Measurements from ENCODE around the gene TIMP3. TPM values are rescaled to one million over a fixed set of nuclear protein-coding genes. Genes with fewer than 3 reads are reported as not detected.

TIMP3 gene
- total and polyA plus RNA-seq, 2 donors (not counting 1 experiment from before 2014, with no cell fraction given): not detected

DNA sequence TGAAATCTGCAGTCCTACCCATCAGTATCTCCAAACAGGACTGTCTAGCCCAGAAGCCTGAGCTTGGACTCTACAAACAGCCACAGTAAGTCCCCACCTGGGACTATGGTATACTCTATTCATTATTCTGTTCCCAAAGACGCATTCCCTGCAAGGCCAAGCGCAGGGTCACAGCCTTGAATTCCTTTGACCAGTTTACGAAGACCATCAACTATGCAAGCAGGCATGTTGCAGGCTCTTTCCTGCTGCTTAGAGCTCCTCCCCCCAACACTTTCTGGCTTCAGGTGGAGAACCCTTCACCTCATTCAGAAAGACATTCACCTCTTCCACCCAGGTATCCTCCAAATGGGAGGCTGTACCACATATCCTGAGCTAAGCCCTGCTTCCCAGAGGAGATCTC is 62.5 kb downstream of the TIMP3 start:
- Mint-ChIP-seq H3K9me3 (ENCODE audit: insufficient read depth) (no peaks in the 10 kb centered on the region), H3K4me3 (no peak overlapping the region), H3K27me3 (peaks cover 9% of the 10 kb centered on the region), H3K27ac (no peak overlapping the region), H3K4me1 (no peaks in the 10 kb centered on the region)
- ATAC-seq (ENCODE audit: low read depth): no peak
- H3K9me3 ChIP-seq (ENCODE audit: control extremely low read depth in 1 of 3, control insufficient read depth in 2 of 3, insufficient read depth in 1 of 3, low read length in 2 of 3): no peaks in the 10 kb centered on the region
- intact Hi-C loops (cut with micrococcal nuclease): no loop called here
- 97% methylated on average over 3 of the region's 3 CpGs for WGBS (ENCODE audit: insufficient coverage)
- H3K27me3 ChIP-seq (replicated peaks in 1 of 4; ENCODE audit: control extremely low read depth in 1 of 4, control insufficient read depth in 3 of 4, insufficient read depth in 4 of 4, low read length in 3 of 4): no peaks in the 10 kb centered on the region
- H3K27ac ChIP-seq (ENCODE audit: low read length in 2 of 2): no peak overlapping the region
- H3K4me3 ChIP-seq (ENCODE audit: control extremely low read depth in 1 of 5, extremely low read depth in 1 of 5, insufficient read depth in 1 of 5, low read depth in 2 of 5, low read length in 4 of 5): no peak overlapping the region
- H3K4me1 ChIP-seq (ENCODE audit: control insufficient read depth in 2 of 2, insufficient read depth in 2 of 2, low read length in 2 of 2): no peaks in the 10 kb centered on the region
- H3K4me2 ChIP-seq (replicated peaks; ENCODE audit: low read depth, low read length, poor library complexity, severe bottlenecking): no peak overlapping the region
- no peak for TF ChIP-seq EZH2 (IDR thresholded peaks at IDR 0.05; ENCODE audit: borderline replicate concordance, insufficient read depth, low read depth, low read length, poor library complexity, severe bottlenecking)
- H3K36me3 ChIP-seq (replicated peaks in 1 of 2; ENCODE audit: control extremely low read depth in 1 of 2, control insufficient read depth in 1 of 2, extremely low read depth in 1 of 2, insufficient read depth in 2 of 2, low read length in 1 of 2): no peaks in the 10 kb centered on the region
- DNase-seq: no peak
- no peak overlapping the region for H3K9ac ChIP-seq (ENCODE audit: low read length)
- no peak overlapping the region for H2AFZ ChIP-seq (ENCODE audit: insufficient read depth, low read depth, low read length, poor library complexity, severe bottlenecking)
- POLR2A ChIA-PET: no interaction called here
- no peaks in the 10 kb centered on the region for H4K20me1 ChIP-seq (ENCODE audit: control insufficient read depth, insufficient read depth, low read length, poor library complexity, severe bottlenecking)
- H3K79me2 ChIP-seq (ENCODE audit: control insufficient read depth, insufficient read depth, low read length): no peaks in the 10 kb centered on the region
- CTCF ChIA-PET: no interaction called here

DNA sequence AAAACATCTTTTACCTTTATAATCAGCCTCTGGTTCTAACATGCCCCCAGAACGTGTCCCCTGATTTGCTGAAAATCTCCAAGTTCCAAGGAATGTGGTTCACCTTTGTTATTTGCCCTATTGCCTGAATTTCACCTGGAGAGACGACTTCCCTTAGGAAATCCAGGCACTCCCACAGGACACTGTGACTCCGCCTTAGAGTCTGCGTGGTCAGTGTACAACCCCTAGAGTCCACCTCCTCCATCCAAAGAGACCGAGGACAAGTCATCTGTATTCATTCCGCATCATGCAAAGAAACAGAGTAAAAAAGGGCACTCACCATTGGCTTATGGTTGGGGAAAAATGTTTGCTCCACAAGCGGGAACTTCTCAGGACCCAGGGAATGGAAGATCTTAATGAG is 63.1 kb downstream of the TIMP3 start:
- CTCF ChIA-PET: no interaction called here
- H3K4me1 ChIP-seq (ENCODE audit: control insufficient read depth in 2 of 2, insufficient read depth in 2 of 2, low read length in 2 of 2): no peaks in the 10 kb centered on the region
- no peaks in the 10 kb centered on the region for H3K36me3 ChIP-seq (replicated peaks in 1 of 2; ENCODE audit: control extremely low read depth in 1 of 2, control insufficient read depth in 1 of 2, extremely low read depth in 1 of 2, insufficient read depth in 2 of 2, low read length in 1 of 2)
- TF ChIP-seq CTCF (IDR thresholded peaks at IDR 0.05) (no peak), EZH2 (IDR thresholded peaks at IDR 0.05; ENCODE audit: borderline replicate concordance, insufficient read depth, low read depth, low read length, poor library complexity, severe bottlenecking) (no peak)
- H3K4me3 ChIP-seq (ENCODE audit: control extremely low read depth in 1 of 5, extremely low read depth in 1 of 5, insufficient read depth in 1 of 5, low read depth in 2 of 5, low read length in 4 of 5): no peak overlapping the region
- WGBS (ENCODE audit: insufficient coverage): 89% methylated on average over 4 of the region's 7 CpGs
- no peak overlapping the region for H2AFZ ChIP-seq (ENCODE audit: insufficient read depth, low read depth, low read length, poor library complexity, severe bottlenecking)
- H3K4me1 Mint-ChIP-seq: no peaks in the 10 kb centered on the region
- H3K4me3 Mint-ChIP-seq: no peak overlapping the region
- H3K27ac ChIP-seq (ENCODE audit: low read length in 2 of 2): no peak overlapping the region
- no peak overlapping the region for H3K27ac Mint-ChIP-seq
- no peak overlapping the region for H3K4me2 ChIP-seq (replicated peaks; ENCODE audit: low read depth, low read length, poor library complexity, severe bottlenecking)
- H3K9ac ChIP-seq (ENCODE audit: low read length): no peak overlapping the region
- no peaks in the 10 kb centered on the region for H3K9me3 Mint-ChIP-seq (ENCODE audit: insufficient read depth)
- H3K27me3 ChIP-seq (replicated peaks in 1 of 4; ENCODE audit: control extremely low read depth in 1 of 4, control insufficient read depth in 3 of 4, insufficient read depth in 4 of 4, low read length in 3 of 4): no peaks in the 10 kb centered on the region
- no peak for ATAC-seq (ENCODE audit: low read depth)
- no peaks in the 10 kb centered on the region for H3K9me3 ChIP-seq (ENCODE audit: control extremely low read depth in 1 of 3, control insufficient read depth in 2 of 3, insufficient read depth in 1 of 3, low read length in 2 of 3)
- H4K20me1 ChIP-seq (ENCODE audit: control insufficient read depth, insufficient read depth, low read length, poor library complexity, severe bottlenecking): no peaks in the 10 kb centered on the region
- intact Hi-C loops (cut with micrococcal nuclease): no loop called here
- POLR2A ChIA-PET: no interaction called here
- DNase-seq: no peak
- H3K79me2 ChIP-seq (ENCODE audit: control insufficient read depth, insufficient read depth, low read length): no peaks in the 10 kb centered on the region
- peaks cover 8% of the 10 kb centered on the region for H3K27me3 Mint-ChIP-seq

Measured in B cell (primary cell).